ENCODE measurements around the gene RPH3AL.

RPH3AL gene

DNA sequence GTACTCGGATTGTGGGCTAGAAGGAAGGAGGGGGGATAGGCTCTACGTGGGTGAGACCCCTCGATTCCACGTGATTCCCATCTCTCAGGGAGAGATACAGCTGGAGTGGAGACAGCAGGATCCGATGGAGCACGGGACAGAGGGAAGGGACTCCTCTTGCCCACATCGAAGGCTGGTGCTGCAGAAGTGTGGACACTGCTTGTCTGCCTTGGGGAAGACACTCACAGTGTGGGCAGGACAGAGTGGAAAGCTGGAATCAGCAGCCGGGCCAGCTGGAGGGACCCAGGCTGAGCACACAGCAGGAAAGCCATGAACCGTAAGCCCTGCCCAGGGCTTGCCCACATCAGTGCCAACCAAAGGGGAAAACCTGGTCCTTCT is 42.1 kb upstream of the RPH3AL start:
- Histone ChIP-seq H3K27ac (ENCODE audit: poor library complexity, severe bottlenecking) (no peak overlapping the region), H3K4me1 (ENCODE audit: insufficient read depth, poor library complexity, severe bottlenecking) (no peaks in the 10 kb centered on the region), H3K36me3 (ENCODE audit: low read depth) (no peaks in the 10 kb centered on the region), H3K4me3 (ENCODE audit: severe bottlenecking) (no peak overlapping the region), H3K27me3 (ENCODE audit: insufficient read depth, poor library complexity, severe bottlenecking) (no peaks in the 10 kb centered on the region), H3K9me3 (ENCODE audit: severe bottlenecking) (no peaks in the 10 kb centered on the region)
- DNase-seq (ENCODE audit: low spot score) = no peak
- TF ChIP-seq CTCF (IDR thresholded peaks at IDR 0.05; ENCODE audit: poor library complexity, severe bottlenecking) = no peak
- no peak for ATAC-seq (ENCODE audit: low read depth)

DNA sequence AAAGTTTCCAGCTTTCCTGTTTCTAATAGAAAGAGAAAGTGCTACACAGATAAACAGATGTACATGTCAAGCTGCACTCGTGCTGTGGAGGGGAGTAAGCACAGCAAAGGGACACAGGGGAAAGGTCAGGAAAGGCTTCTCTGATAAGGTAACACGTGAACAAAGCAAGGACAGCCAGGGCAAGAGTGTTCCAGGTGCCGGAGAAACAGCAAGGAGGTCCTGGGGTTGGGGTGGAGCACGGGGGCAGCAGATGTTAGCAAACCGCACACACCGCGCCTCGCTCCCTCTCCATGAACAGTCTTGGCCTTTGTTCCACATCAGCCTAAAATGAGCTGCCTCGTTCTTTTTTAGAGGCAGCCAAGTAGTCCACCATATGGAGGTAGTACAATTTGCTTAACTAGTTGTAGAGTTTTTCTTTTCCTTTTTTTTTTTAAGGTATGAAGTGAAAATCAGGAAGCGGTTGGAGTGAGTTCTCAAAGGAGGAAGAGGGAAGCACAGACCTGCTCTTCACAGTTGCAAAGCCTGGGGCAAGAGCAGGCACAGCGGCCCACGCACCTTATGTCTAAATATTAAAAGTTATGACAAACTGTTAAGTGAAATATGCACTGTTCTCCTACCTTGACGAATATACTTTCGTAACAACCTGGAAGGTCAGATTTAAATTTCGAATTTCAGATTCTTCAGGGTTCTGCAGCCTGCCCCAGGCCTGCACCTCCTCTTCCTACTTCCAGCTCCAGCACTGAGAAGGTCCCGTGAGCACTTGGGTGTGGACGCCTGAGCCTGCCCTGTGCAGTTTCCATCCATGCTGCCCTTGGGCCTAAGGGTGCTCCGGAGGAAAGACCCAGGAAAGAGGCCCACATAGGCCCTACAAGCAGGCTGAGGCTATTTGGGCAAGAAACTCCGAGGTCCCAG is 41.5 kb upstream of the RPH3AL start:
- H3K27ac ChIP-seq (ENCODE audit: poor library complexity, severe bottlenecking) = no peak overlapping the region
- H3K4me1 ChIP-seq (ENCODE audit: insufficient read depth, poor library complexity, severe bottlenecking) = no peaks in the 10 kb centered on the region
- H3K36me3 ChIP-seq (ENCODE audit: low read depth) = no peaks in the 10 kb centered on the region
- ATAC-seq (ENCODE audit: low read depth) (no peak), DNase-seq (ENCODE audit: low spot score) (no peak)
- no peak for TF ChIP-seq CTCF (IDR thresholded peaks at IDR 0.05; ENCODE audit: poor library complexity, severe bottlenecking)
- H3K27me3 ChIP-seq (ENCODE audit: insufficient read depth, poor library complexity, severe bottlenecking) = no peaks in the 10 kb centered on the region
- no peak overlapping the region for H3K4me3 ChIP-seq (ENCODE audit: severe bottlenecking)
- no peaks in the 10 kb centered on the region for H3K9me3 ChIP-seq (ENCODE audit: severe bottlenecking)

- no peaks in the 10 kb centered on the region for H3K9me3 ChIP-seq (ENCODE audit: severe bottlenecking)
- TF ChIP-seq CTCF (IDR thresholded peaks at IDR 0.05; ENCODE audit: poor library complexity, severe bottlenecking) = no peak
Observed at GRCh38 chr17:391850-392249, 39.2 kb upstream of the RPH3AL start.

GRCh38 chr17:390025-390424 is 37.4 kb upstream of the RPH3AL start:
- Histone ChIP-seq H3K36me3 (ENCODE audit: low read depth) (no peaks in the 10 kb centered on the region), H3K9me3 (ENCODE audit: severe bottlenecking) (no peaks in the 10 kb centered on the region), H3K4me3 (ENCODE audit: severe bottlenecking) (no peak overlapping the region), H3K27me3 (ENCODE audit: insufficient read depth, poor library complexity, severe bottlenecking) (peaks cover 4% of the 10 kb centered on the region), H3K27ac (ENCODE audit: poor library complexity, severe bottlenecking) (no peak overlapping the region), H3K4me1 (ENCODE audit: insufficient read depth, poor library complexity, severe bottlenecking) (no peaks in the 10 kb centered on the region)
- ATAC-seq (ENCODE audit: low read depth) (no peak), DNase-seq (ENCODE audit: low spot score) (no peak)
- no peak for TF ChIP-seq CTCF (IDR thresholded peaks at IDR 0.05; ENCODE audit: poor library complexity, severe bottlenecking)

More at GRCh38 chr17:391850-392249, 39.2 kb upstream of the RPH3AL start:
- ATAC-seq (ENCODE audit: low read depth) (no peak), DNase-seq (ENCODE audit: low spot score) (no peak)
- no peaks in the 10 kb centered on the region for H3K36me3 ChIP-seq (ENCODE audit: low read depth)
- H3K4me1 ChIP-seq (ENCODE audit: insufficient read depth, poor library complexity, severe bottlenecking) = no peaks in the 10 kb centered on the region
- no peak overlapping the region for H3K27ac ChIP-seq (ENCODE audit: poor library complexity, severe bottlenecking)
- no peak overlapping the region for H3K4me3 ChIP-seq (ENCODE audit: severe bottlenecking)
- H3K27me3 ChIP-seq (ENCODE audit: insufficient read depth, poor library complexity, severe bottlenecking) = no peaks in the 10 kb centered on the region

DNA sequence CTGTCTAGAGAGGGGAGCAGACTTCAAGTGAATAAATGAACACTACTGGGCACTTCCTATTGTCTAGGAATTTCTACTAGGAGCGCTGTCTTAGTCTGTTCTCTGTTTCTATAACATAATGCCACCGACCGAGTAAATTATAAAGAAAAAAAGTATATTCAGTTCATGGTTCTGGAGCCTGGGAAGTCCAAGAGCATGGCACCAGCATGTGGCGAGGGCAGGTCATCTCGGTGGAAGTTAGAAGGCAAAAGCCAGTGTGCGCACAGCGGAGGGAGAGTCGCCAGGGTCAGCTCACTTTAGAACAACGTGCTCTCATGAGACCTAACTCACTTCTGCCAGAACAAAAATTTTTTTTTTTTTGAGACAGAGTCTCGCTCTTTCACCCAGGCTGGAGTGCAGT is 35.5 kb upstream of the RPH3AL start:
- TF ChIP-seq CTCF (IDR thresholded peaks at IDR 0.05; ENCODE audit: poor library complexity, severe bottlenecking) = no peak
- no peak for ATAC-seq (ENCODE audit: low read depth)
- no peak overlapping the region for H3K4me3 ChIP-seq (ENCODE audit: severe bottlenecking)
- DNase-seq (ENCODE audit: low spot score) = no peak
- no peaks in the 10 kb centered on the region for H3K36me3 ChIP-seq (ENCODE audit: low read depth)
- no peak overlapping the region for H3K27ac ChIP-seq (ENCODE audit: poor library complexity, severe bottlenecking)
- no peaks in the 10 kb centered on the region for H3K9me3 ChIP-seq (ENCODE audit: severe bottlenecking)
- no peaks in the 10 kb centered on the region for H3K4me1 ChIP-seq (ENCODE audit: insufficient read depth, poor library complexity, severe bottlenecking)
- H3K27me3 ChIP-seq (ENCODE audit: insufficient read depth, poor library complexity, severe bottlenecking) = peaks cover 5% of the 10 kb centered on the region
